GM19099 (cell line): ENCODE data around the gene KRCC1.

ENCODE experiments used
- POLR2A ChIP-seq: IDR thresholded peaks from 3 replicates; pipeline ENCODE4 v1.6.1; 2011; ENCODE audit warnings: low read depth; ENCODE audit not compliant: insufficient read length; ENCODE audit errors: extremely low read depth

Gene KRCC1

GRCh38 chr2:88085602-88086001, 30.0 kb upstream of the KRCC1 start:
- no peak for TF ChIP-seq POLR2A

GRCh38 chr2:88085099-88085498, 29.5 kb upstream of the KRCC1 start:
- TF ChIP-seq POLR2A = no peak

- TF ChIP-seq POLR2A = no peak
Observed at GRCh38 chr2:88082781-88083180, 27.2 kb upstream of the KRCC1 start.

GRCh38 chr2:88081924-88082608, 26.5 kb upstream of the KRCC1 start:
- TF ChIP-seq POLR2A = no peak

- no peak for TF ChIP-seq POLR2A
Observed at GRCh38 chr2:88080545-88080944, 25.0 kb upstream of the KRCC1 start.

GRCh38 chr2:88078643-88079172, 23.1 kb upstream of the KRCC1 start:
- TF ChIP-seq POLR2A = no peak

GRCh38 chr2:88077080-88077479, 21.5 kb upstream of the KRCC1 start:
- TF ChIP-seq POLR2A = no peak

- TF ChIP-seq POLR2A = no peak
Observed at GRCh38 chr2:88074854-88075292, 19.3 kb upstream of the KRCC1 start.

GRCh38 chr2:88074150-88074549, 18.6 kb upstream of the KRCC1 start:
- no peak for TF ChIP-seq POLR2A

- TF ChIP-seq POLR2A = no peak
Observed at GRCh38 chr2:88071365-88071764, 15.8 kb upstream of the KRCC1 start.

GRCh38 chr2:88070055-88070454, 14.5 kb upstream of the KRCC1 start:
- TF ChIP-seq POLR2A = no peak

- TF ChIP-seq POLR2A = no peak
Observed at GRCh38 chr2:88069117-88069516, 13.5 kb upstream of the KRCC1 start.

GRCh38 chr2:88068044-88068443, 12.5 kb upstream of the KRCC1 start:
- no peak for TF ChIP-seq POLR2A

- TF ChIP-seq POLR2A = no peak
Observed at GRCh38 chr2:88067598-88067997, 12.0 kb upstream of the KRCC1 start, which contains the start of gene SMYD1. Gene SMYD1, plus strand, starts transcription at chr2:88067825. Its CDS starts 40 bp downstream, at chr2:88067865.

GRCh38 chr2:88067189-88067588, 11.6 kb upstream of the KRCC1 start:
- no peak for TF ChIP-seq POLR2A

GRCh38 chr2:88066543-88066942, 11.0 kb upstream of the KRCC1 start:
- no peak for TF ChIP-seq POLR2A

- no peak for TF ChIP-seq POLR2A
Observed at GRCh38 chr2:88061295-88061694, 5.7 kb upstream of the KRCC1 start.

- TF ChIP-seq POLR2A = no peak
Observed at GRCh38 chr2:88060907-88061275, 5.3 kb upstream of the KRCC1 start.
